NCI-H748 (cell line): Measurements from ENCODE around the gene ZC2HC1B.
A peak's percentile ranks its signal among the peaks of the same experiment; 100 is the strongest.

Experiments
- DNase-seq: peaks from one replicate; lab custom pipeline; 2025; ENCODE audit not compliant: unreplicated experiment; lab: John Stamatoyannopoulos, UW

Gene ZC2HC1B

DNA sequence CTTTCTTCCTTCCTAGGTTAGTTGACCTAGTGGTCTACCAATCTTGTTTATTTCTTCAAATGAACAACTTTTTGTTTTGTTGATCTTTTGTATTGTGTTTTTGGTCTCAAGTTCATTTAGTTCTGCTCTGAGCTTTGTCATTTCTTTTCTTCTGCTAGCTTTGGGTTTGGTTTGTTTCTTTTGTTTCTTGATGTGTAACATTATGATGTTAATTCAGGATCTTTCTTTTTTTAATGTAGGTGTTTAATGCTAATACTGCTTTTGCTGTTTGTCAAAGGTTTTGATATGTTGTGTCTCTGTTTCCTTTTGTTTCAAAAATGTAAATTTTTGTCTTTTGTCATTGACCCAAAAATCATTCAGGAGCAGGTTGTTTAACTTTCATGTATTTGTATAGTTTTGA is 65.7 kb downstream of the ZC2HC1B start:
- DNase-seq = no peak

GRCh38 chr6:143934331-143934730 is 70.1 kb downstream of the ZC2HC1B start:
- DNase-seq = no peak

DNA sequence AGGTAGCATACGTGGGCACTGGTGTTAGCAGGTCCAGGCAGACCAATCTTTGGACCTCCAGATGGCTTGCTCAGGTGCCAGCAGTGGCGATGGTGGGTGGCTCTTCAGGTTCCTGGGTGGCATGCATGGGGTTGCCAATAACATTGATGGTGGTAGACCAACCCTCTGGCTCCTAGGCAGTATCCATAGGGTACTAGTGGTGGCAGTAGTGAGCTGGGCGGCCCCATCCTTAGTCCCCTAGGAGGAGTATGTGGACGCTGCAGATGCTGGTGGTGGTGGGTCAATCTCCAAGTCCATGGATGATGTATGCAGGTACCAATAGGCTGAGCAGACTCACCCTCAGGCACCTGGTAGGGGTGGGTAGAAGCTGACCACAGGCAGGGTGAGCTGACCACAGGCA is 70.6 kb downstream of the ZC2HC1B start:
- DNase-seq = no peak

GRCh38 chr6:143936347-143936746 is 72.1 kb downstream of the ZC2HC1B start:
- no peak for DNase-seq

DNA sequence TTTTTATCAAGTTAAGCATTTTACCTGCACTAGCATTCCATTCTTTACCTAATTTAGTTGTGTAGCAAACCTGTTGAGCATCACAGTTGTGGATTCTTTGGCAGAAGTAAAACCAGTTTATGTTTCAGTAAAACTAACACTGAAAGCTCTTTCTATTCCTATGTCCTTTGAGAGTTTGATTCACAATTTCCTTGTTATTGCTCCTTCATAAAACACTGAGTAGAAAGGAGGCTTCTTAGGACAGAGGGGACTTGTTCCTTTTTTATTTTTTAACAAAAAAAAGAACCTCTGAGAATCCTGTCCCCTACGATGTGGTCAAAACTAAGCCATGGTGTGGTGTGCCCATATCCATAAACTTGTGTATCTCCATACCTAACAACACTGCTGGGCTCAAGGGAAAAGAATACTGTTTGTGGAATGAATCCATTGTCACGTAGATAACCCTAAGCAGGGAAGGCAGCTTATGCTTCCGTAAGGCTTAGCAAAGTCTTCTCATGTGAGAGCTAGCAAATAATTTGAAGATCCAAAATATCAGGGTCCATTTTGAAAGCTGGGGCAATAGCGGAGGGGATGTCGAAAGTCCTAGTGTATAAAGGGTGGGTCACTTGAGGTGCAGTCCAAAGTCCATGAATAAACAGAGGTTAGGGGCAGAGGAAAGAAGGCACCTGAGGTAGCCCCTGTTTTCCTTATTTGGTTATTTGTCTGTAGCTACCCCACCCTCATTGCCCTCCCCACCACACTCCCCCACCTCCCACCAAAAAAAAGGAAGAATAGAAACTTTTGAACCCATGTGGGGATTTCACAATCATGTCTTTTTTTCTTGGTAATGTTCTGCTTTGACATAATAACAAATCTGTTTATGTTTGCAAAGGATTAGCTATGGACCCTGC is 72.7 kb downstream of the ZC2HC1B start:
- no peak for DNase-seq

- no peak for DNase-seq
Observed at GRCh38 chr6:143937668-143937970, 73.3 kb downstream of the ZC2HC1B start.

DNA sequence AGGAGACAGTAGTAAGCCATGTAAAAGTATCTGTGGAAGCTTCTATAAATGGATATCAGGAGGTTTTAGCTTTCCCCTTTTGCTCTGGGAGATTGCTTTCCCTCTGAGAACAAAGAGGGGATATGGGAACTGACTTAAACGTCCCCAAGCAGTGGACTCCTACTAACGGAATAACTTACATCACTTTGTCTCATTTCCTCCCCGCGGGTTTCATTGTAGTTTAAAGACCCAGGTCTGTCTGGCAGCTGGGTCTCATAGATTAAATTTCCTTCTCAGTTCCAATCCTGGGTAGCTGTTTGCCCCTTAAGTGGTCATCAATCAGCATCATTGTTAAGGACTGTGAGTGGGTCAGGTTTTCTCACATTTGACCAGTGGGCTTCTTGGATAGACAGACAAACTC is 75.1 kb downstream of the ZC2HC1B start:
- no peak for DNase-seq

- DNase-seq = peak; percentile 47
Observed at GRCh38 chr6:143940011-143940597, 75.8 kb downstream of the ZC2HC1B start.

DNA sequence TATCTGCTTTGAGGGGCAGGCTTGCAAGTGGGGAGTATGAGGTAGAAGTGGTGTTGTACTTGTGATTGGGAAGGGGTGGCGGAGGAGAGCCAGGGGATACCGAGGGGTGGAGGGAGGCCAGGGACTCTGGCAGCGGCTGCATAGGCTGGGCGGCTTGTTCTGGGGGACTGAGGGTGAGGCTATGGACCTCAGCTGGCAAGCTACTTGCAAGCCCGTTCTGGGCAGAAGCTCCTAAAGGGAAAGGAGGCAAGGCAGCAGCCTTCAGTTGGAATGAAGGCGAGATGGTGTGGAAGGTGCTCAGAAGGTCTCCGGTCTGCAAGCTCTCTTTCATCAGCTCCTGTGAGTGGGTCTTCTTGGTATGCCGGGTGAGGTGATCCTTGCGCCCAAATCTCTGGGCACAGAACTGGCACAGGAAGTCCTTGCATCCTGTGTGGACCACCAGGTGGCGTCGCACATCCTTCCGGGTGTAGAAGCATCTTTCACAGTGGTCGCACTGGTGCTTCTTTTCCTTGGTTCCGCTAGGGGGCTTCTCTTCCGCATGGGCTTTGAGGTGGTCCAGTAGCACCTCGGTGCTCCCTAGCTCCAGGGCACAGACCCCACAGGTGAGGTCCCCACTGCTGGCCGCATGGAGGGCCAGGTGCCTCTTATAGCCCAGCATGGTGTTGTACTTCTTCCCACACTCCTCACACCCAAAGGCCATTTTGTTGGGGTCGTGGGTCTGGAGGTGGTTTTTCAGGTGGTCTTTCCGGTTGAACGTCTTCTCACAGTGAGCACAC is 77.8 kb downstream of the ZC2HC1B start:
- peak; percentile 81 for DNase-seq

DNA sequence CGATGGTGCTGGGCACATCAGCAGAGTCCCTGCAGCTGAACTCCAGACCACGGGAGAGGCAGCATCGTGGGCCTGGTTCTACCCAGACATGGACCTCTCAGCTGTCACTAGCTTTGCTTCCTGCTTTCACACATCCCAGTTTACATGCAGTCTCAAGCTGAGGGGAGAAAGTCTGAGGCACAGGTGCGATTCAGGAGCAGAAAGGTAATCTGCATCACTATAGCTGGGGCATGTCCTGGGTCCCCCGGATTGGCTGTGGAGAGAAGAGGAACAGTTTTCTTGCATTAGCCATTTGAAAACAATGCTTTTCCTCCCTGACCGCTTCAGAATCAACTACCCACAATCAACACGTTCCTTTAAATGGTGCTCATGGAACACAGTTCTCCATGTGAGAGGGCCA is 83.9 kb downstream of the ZC2HC1B start:
- no peak for DNase-seq

GRCh38 chr6:143949535-143949934 is 85.3 kb downstream of the ZC2HC1B start:
- DNase-seq = no peak

GRCh38 chr6:143949962-143950361 is 85.7 kb downstream of the ZC2HC1B start:
- no peak for DNase-seq

- no peak for DNase-seq
Observed at GRCh38 chr6:143950875-143951274, 86.6 kb downstream of the ZC2HC1B start.

GRCh38 chr6:143952060-143952778 is 87.9 kb downstream of the ZC2HC1B start:
- DNase-seq = no peak

- DNase-seq = no peak
Observed at GRCh38 chr6:143952947-143953701, 88.8 kb downstream of the ZC2HC1B start.

GRCh38 chr6:143953922-143954321 is 89.6 kb downstream of the ZC2HC1B start:
- DNase-seq = no peak

DNA sequence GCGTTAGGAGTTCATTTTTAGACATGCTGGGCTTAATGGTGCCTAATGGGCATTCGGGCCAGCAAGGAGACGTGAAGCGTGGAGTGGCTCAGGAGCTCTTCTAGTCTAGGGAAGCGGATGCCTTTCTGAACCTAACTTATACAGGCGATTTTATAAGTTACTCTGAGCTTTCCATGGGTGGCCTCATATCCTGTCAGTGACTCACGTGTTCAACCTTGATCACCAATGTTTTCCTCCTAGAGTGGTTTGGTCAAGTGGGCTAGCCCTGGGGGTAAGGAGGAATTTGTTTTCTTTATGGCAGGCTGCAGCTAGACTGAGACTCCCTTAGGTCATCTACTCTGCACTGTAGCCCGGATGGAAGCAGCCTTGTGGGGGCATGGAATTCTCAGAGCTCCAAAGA is 91.7 kb downstream of the ZC2HC1B start:
- DNase-seq = no peak

DNA sequence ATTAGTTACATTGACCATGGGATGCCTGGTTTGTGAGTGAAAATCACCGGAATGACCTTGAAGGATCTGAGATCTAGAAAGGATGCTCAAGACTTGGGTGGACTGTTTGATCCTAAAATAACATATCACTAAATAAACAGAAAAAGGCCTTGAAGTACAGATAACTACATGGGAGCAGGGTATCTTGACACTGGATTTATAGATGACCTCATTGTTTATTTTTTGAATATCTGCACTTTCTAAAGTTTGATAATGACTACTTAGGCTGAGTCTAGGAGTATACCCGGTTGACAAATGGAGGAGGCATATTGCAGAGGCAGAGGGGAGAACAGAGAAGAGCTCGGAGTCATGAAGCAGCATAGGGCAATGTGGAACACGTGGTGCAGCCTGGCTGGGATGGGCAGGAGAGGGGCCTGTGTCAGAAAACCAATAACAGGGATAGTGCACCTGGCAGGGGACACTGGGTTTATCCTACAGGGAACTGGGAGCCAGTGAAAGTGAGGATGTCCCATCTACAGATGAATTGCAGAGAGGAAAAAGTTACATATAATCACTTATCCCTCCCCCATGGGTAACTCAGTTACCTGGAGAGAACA is 93.5 kb downstream of the ZC2HC1B start:
- DNase-seq = no peak

- DNase-seq = no peak
Observed at GRCh38 chr6:143958839-143959399, 94.6 kb downstream of the ZC2HC1B start.

GRCh38 chr6:143959927-143960326 is 95.7 kb downstream of the ZC2HC1B start:
- no peak for DNase-seq
